ENCODE measurements around the gene MTG2. TPM values are rescaled to one million over a fixed set of nuclear protein-coding genes. Genes with fewer than 3 reads are reported as not detected.

The MTG2 gene
- total and polyA plus RNA-seq, 2 of the 13 experiments (the other 11 are each of a cell fraction or from before 2014, with no cell fraction given) = 20.4 to 37.8 TPM

DNA sequence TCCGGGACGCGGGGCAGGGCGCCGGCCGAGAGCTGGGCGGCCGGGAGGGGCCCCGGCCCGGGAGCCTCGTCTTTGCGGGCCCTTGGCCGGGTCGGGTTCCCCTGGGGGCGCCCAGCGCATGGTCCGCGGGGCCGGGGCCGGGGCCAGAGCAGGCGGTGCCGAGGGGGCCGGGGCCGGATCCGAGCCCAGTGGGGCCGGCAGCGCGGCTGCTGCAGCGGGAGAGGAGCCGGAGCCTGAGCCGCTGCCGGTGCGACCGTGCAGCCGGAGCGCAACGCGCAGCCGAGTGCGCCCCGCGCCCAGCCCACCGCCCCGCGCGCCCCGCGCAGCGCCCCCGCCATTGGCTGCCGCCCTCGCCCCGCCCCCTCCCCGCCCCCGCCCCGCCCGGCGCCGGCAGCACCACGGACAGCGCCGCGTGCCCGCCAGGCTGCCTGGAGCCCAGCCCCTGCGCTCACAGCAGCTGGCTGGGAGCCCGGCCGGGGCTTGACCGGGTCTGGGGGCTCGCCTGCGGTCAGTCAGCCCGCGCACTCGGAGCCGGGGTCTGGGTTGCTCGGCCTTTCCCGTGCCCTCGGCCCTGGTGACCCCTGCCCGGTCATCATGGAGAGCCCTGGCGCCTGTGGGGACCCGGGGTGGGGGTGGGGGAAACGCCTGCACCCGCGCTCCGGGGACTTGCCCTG, 37.3 kb downstream of the MTG2 start, which contains the start of gene HRH3 (continued):
- TF ChIP-seq ZNF660 (CRISPR knock-in tag; IDR thresholded peaks at IDR 0.05; ENCODE audit: borderline replicate concordance, low read depth) (no peak), ZNF382 (CRISPR knock-in tag; IDR thresholded peaks at IDR 0.05; ENCODE audit: borderline replicate concordance) (no peak), ZNF703 (CRISPR knock-in tag; IDR thresholded peaks at IDR 0.05; ENCODE audit: borderline replicate concordance) (no peak), ZNF564 (CRISPR knock-in tag; IDR thresholded peaks at IDR 0.05) (peak; percentile 89; the same call in 1 of the 2 replicates), MZF1 (CRISPR knock-in tag; IDR thresholded peaks at IDR 0.05; ENCODE audit: borderline replicate concordance) (no peak), NCOA1 (CRISPR knock-in tag; IDR thresholded peaks at IDR 0.05) (no peak), MIER2 (CRISPR knock-in tag; IDR thresholded peaks at IDR 0.05) (peak; percentile 94), NRL (CRISPR knock-in tag; IDR thresholded peaks at IDR 0.05; ENCODE audit: borderline replicate concordance) (no peak; the same call in 1 of the 2 replicates), NFATC3 (CRISPR knock-in tag; IDR thresholded peaks at IDR 0.05) (no peak), HHEX (CRISPR knock-in tag; IDR thresholded peaks at IDR 0.05) (no peak), ZNF276 (CRISPR knock-in tag; IDR thresholded peaks at IDR 0.05; ENCODE audit: low read depth) (0 out of 2 replicates have a peak, but pooled peaks have one; percentile 23), JDP2 (CRISPR knock-in tag; IDR thresholded peaks at IDR 0.05; ENCODE audit: borderline replicate concordance) (peak; percentile 63; the same call in 1 of the 2 replicates), FIP1L1 (IDR thresholded peaks at IDR 0.05; ENCODE audit: borderline replicate concordance, insufficient read depth, low read depth, low read length) (no peak), ZNF3 (CRISPR knock-in tag; IDR thresholded peaks at IDR 0.05) (no peak), ZNF569 (CRISPR knock-in tag; IDR thresholded peaks at IDR 0.05; ENCODE audit: borderline replicate concordance) (no peak), ZBTB8A (CRISPR knock-in tag; IDR thresholded peaks at IDR 0.05; ENCODE audit: borderline replicate concordance, low read depth) (no peak), NR2F6 (IDR thresholded peaks at IDR 0.05) (no peak), NR2F6 (CRISPR knock-in tag; IDR thresholded peaks at IDR 0.05) (0 out of 2 replicates have a peak, but pooled peaks have one; percentile 15), BATF2 (CRISPR knock-in tag; IDR thresholded peaks at IDR 0.05) (peak; percentile 88; the same call in 1 of the 2 replicates), GMEB2 (CRISPR knock-in tag; IDR thresholded peaks at IDR 0.05; ENCODE audit: low read depth) (no peak), ZNF263 (CRISPR knock-in tag; IDR thresholded peaks at IDR 0.05) (peak; percentile 31; the same call in 1 of the 2 replicates), SIX1 (CRISPR knock-in tag; IDR thresholded peaks at IDR 0.05; ENCODE audit: borderline replicate concordance) (no peak), TBL1XR1 (IDR thresholded peaks at IDR 0.05; ENCODE audit: borderline replicate concordance, low read length, partially characterized antibody) (no peak), PAF1 (CRISPR knock-in tag; IDR thresholded peaks at IDR 0.05) (no peak), NR1H2 (CRISPR knock-in tag; IDR thresholded peaks at IDR 0.05; ENCODE audit: borderline replicate concordance, low read depth) (peak; percentile 68; the same call in 1 of the 2 replicates)
- TF ChIP-seq, protein P1, sequence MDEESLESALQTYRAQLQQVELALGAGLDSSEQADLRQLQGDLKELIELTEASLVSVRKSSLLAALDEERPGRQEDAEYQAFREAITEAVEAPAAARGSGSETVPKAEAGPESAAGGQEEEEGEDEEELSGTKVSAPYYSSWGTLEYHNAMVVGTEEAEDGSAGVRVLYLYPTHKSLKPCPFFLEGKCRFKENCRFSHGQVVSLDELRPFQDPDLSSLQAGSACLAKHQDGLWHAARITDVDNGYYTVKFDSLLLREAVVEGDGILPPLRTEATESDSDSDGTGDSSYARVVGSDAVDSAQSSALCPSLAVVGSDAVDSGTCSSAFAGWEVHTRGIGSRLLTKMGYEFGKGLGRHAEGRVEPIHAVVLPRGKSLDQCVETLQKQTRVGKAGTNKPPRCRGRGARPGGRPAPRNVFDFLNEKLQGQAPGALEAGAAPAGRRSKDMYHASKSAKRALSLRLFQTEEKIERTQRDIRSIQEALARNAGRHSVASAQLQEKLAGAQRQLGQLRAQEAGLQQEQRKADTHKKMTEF (CRISPR knock-in tag; IDR thresholded peaks at IDR 0.05) = peak; percentile 52; the same call in 1 of the 2 replicates

All from HepG2 (cell line).